Measurements from ENCODE around the gene AQP1. TPM values are rescaled to one million over a fixed set of nuclear protein-coding genes. Genes with fewer than 3 reads are reported as not detected.

Gene AQP1
- total and polyA plus RNA-seq, 2 of the 13 experiments (the other 11 are each of a cell fraction or from before 2014, with no cell fraction given) = not detected

GRCh38 chr7:30907527-30908267, 4.0 kb upstream of the AQP1 start:
- WGBS (ENCODE audit: low lambda C conversion rate) = 30% methylated on average over 2 of the region's 14 CpGs
- H3K9me3 ChIP-seq (ENCODE audit: low read length) = no peaks in the 10 kb centered on the region
- no peak for FAIRE-seq
- no peak overlapping the region for H2AFZ ChIP-seq (ENCODE audit: low read length)
- no peak overlapping the region for H3K27ac ChIP-seq (ENCODE audit: extremely low read length, insufficient read depth, low read length)
- no peak overlapping the region for H3K9ac ChIP-seq (ENCODE audit: insufficient read depth, low read depth, low read length)
- CTCF ChIA-PET (ENCODE audit: low intra/inter-chr PET ratio, low total read pairs) = no interaction called here
- no peak overlapping the region for H3K4me2 ChIP-seq (ENCODE audit: low read depth, low read length)
- H3K79me2 ChIP-seq (ENCODE audit: insufficient read depth, low read length) = no peaks in the 10 kb centered on the region
- no TSS peak for BruUV-seq (replicated peaks)
- no peak for ATAC-seq
- no peaks in the 10 kb centered on the region for H3K4me1 ChIP-seq (ENCODE audit: insufficient read depth, low read length)
- DNase-seq (ENCODE audit: low spot score) = no peak
- H4K20me1 ChIP-seq (ENCODE audit: insufficient read depth, low read length) = no peaks in the 10 kb centered on the region
- peaks cover 0 to 3% of the 10 kb centered on the region in 2 experiments; a peak in 3 of 5 replicates for H3K27me3 ChIP-seq (ENCODE audit: control insufficient read depth in 1 of 2, insufficient read depth in 2 of 2, low read length in 2 of 2)
- intact Hi-C loops (cut with micrococcal nuclease; ENCODE audit: unreplicated experiment) (loop anchor here (1.0 kb wide), 1 partner anchor 107 kb away; no protein-coding TSS in a partner anchor), in situ Hi-C loops (cut with HindIII; ENCODE audit: extremely low pct_ligation_motif_present, low pct_unique_long_range_greater_than_20kb) (no loop called here)
- POLR2A ChIA-PET = no interaction called here
- TF ChIP-seq SMAD9 (CRISPR knock-in tag; IDR thresholded peaks at IDR 0.05) (no peak), E2F1 (CRISPR knock-in tag; IDR thresholded peaks at IDR 0.05) (no peak)
- H3K4me3 ChIP-seq (replicated peaks in 1 of 3; ENCODE audit: insufficient read depth in 1 of 3, low read depth in 2 of 3, low read length in 3 of 3) = no peak overlapping the region
- no peaks in the 10 kb centered on the region for H3K36me3 ChIP-seq (replicated peaks in 1 of 2; ENCODE audit: control insufficient read depth in 1 of 2, insufficient read depth in 2 of 2, low read length in 2 of 2)

DNA sequence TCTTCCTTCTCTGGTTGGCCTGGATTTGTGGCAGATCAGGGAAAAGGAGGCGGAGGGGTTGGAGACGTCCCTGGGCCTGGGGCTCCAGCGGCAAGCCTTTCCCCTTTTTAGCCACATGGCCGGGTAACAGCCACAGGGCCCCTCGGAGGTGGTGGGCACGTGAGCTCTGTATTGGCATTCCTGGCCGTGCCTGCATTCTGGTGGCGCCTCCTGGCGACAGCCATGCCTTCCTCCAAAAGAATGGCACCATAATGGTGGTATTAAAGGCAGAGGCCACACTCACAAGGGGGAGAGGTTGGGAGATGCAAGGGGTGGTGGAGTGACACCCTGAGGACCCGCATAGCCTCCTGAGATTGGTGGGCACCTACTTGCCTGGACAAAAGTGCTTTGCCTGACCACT, 3.0 kb upstream of the AQP1 start:
- no peaks in the 10 kb centered on the region for H3K36me3 ChIP-seq (replicated peaks in 1 of 2; ENCODE audit: control insufficient read depth in 1 of 2, insufficient read depth in 2 of 2, low read length in 2 of 2)
- no peak overlapping the region for H3K27ac ChIP-seq (ENCODE audit: extremely low read length, insufficient read depth, low read length)
- H3K4me2 ChIP-seq (ENCODE audit: low read depth, low read length) = no peak overlapping the region
- 7% methylated on average over 4 of the region's 10 CpGs for WGBS (ENCODE audit: low lambda C conversion rate)
- in situ Hi-C loops (cut with HindIII; ENCODE audit: extremely low pct_ligation_motif_present, low pct_unique_long_range_greater_than_20kb) = no loop called here
- no peaks in the 10 kb centered on the region for H4K20me1 ChIP-seq (ENCODE audit: insufficient read depth, low read length)
- H3K27me3 ChIP-seq (ENCODE audit: control insufficient read depth in 1 of 2, insufficient read depth in 2 of 2, low read length in 2 of 2) = peaks cover 3 to 4% of the 10 kb centered on the region in 2 experiments; a peak in 3 of 5 replicates
- H3K9ac ChIP-seq (ENCODE audit: insufficient read depth, low read depth, low read length) = no peak overlapping the region
- H2AFZ ChIP-seq (ENCODE audit: low read length) = no peak overlapping the region
- no peak for DNase-seq (ENCODE audit: low spot score)
- intact Hi-C loops (cut with micrococcal nuclease; ENCODE audit: unreplicated experiment) = loop anchor here (1.0 kb wide), 1 partner anchor 108 kb away; no protein-coding TSS in a partner anchor
- ChIA-PET CTCF (ENCODE audit: low intra/inter-chr PET ratio, low total read pairs) (interaction anchor here (1.3 kb wide), 1 partner anchor 108 kb away, joined by 5 read pairs; no protein-coding TSS in a partner anchor), POLR2A (no interaction called here)
- no peak for FAIRE-seq
- ATAC-seq = peak; percentile 50
- H3K9me3 ChIP-seq (ENCODE audit: low read length) = no peaks in the 10 kb centered on the region
- H3K4me3 ChIP-seq (replicated peaks in 1 of 3; ENCODE audit: insufficient read depth in 1 of 3, low read depth in 2 of 3, low read length in 3 of 3) = no peak overlapping the region
- no TSS peak for BruUV-seq (replicated peaks)
- no peaks in the 10 kb centered on the region for H3K79me2 ChIP-seq (ENCODE audit: insufficient read depth, low read length)
- no peaks in the 10 kb centered on the region for H3K4me1 ChIP-seq (ENCODE audit: insufficient read depth, low read length)
- TF ChIP-seq CTCF (CRISPR knock-in tag; IDR thresholded peaks at IDR 0.05) = peak; percentile 55
- no peak for TF ChIP-seq CBFB (CRISPR knock-in tag; IDR thresholded peaks at IDR 0.05)
- TF ChIP-seq FOXK1 (CRISPR knock-in tag; IDR thresholded peaks at IDR 0.05; ENCODE audit: borderline replicate concordance, low read depth) = no peak
- no peak for TF ChIP-seq ZNF839 (CRISPR knock-in tag; IDR thresholded peaks at IDR 0.05; ENCODE audit: borderline replicate concordance)
- no peak for TF ChIP-seq ZSCAN20 (CRISPR knock-in tag; IDR thresholded peaks at IDR 0.05; ENCODE audit: borderline replicate concordance)
- no peak for TF ChIP-seq HES4 (CRISPR knock-in tag; IDR thresholded peaks at IDR 0.05; ENCODE audit: borderline replicate concordance)
- no peak for TF ChIP-seq NKX3-1 (CRISPR knock-in tag; IDR thresholded peaks at IDR 0.05)
- no peak for TF ChIP-seq ZBTB20 (CRISPR knock-in tag; IDR thresholded peaks at IDR 0.05; ENCODE audit: borderline replicate concordance, low read depth)
- no peak for TF ChIP-seq ZNF850 (CRISPR knock-in tag; conservative IDR thresholded peaks at IDR 0.05)
- TF ChIP-seq ZNF280B (CRISPR knock-in tag; IDR thresholded peaks at IDR 0.05; ENCODE audit: borderline replicate concordance) = no peak
- peak; percentile 33 for TF ChIP-seq STAG1 (CRISPR knock-in tag; IDR thresholded peaks at IDR 0.05)
